Activated naive CD8-positive, alpha-beta T cell treated with anti-CD3 and anti-CD28 coated beads, Interleukin-2, amount 50 U/mL, for 16 hours (primary cell): Measurements from ENCODE around the gene VWA7.
"Not testable (repeated sequence)": the region's sequence is repeated elsewhere in the genome, so short reads cannot be mapped to it uniquely, and the experiment has no call there.

Experiments
- DNase-seq: peaks from one replicate; pipeline ENCODE4 v3.0.0-alpha.2; 2020; ENCODE audit warnings: low read depth, low spot score

Gene VWA7, protein sequence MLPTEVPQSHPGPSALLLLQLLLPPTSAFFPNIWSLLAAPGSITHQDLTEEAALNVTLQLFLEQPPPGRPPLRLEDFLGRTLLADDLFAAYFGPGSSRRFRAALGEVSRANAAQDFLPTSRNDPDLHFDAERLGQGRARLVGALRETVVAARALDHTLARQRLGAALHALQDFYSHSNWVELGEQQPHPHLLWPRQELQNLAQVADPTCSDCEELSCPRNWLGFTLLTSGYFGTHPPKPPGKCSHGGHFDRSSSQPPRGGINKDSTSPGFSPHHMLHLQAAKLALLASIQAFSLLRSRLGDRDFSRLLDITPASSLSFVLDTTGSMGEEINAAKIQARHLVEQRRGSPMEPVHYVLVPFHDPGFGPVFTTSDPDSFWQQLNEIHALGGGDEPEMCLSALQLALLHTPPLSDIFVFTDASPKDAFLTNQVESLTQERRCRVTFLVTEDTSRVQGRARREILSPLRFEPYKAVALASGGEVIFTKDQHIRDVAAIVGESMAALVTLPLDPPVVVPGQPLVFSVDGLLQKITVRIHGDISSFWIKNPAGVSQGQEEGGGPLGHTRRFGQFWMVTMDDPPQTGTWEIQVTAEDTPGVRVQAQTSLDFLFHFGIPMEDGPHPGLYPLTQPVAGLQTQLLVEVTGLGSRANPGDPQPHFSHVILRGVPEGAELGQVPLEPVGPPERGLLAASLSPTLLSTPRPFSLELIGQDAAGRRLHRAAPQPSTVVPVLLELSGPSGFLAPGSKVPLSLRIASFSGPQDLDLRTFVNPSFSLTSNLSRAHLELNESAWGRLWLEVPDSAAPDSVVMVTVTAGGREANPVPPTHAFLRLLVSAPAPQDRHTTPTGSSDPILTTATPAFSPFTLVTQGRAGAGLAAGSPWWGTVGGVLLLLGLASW

DNA sequence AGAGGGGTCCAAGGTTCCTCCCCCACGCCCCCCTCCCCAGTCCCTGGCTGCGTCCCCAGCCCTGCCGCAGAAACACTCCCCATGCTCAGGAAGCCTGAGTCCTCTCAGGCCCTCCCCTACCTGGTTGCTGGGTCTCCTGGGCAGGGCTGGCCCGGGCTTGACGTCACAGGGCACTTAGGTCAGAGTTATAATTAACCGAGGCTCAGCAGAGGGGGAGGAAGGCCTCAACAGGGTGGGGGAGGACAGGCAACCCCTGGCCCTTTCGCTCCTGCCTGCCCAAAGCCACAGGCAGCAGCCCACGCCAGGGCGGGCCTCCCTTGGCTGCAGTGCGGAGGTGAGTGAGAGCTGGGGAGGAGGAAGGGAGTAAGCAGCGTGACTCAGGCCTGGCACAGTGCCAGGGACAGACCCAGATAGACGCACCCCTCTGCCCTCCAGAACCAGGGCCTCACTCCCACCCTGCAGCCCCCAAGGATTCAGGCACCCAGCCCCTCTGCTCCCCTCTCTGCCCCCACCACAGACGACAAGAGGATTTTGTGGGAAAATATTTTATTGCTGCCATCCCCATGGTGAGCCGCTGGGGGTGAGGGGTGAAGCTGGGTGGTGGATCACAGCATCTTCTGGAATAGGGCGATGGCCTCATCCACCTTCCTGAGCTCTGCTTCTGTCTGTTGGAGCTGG is at the start of gene VWA7:
Gene VWA7, minus strand, starts transcription at position 340 of the 678 bp plus-strand sequence. CDS start 549 bp downstream, outside the sequence.
- DNase-seq = peak; percentile 21

DNA sequence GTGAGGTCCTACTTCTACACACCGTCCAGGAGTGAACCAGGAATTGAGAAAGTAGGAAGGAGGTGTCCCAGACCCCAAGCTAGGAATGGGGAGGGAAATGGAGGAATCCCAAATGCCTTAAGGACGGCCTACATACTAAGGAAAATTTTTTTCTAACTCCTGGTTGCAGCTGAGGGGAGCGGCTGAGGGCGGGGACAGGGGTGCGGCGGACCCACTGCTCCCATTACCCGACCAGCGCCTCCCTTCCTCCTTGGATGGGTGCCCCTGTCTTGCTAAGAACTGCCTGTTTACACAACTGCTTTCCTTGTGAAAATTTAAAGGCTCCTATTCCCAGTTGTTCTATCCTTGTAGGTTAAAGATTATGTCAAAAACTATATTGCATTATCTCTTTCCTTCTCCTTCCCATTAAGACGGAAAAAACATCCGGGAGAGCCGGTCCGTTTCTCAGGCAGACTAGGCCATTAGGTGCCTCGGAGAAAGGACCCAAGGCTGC is 49.7 kb upstream of the VWA7 start:
- DNase-seq = no peak

DNA sequence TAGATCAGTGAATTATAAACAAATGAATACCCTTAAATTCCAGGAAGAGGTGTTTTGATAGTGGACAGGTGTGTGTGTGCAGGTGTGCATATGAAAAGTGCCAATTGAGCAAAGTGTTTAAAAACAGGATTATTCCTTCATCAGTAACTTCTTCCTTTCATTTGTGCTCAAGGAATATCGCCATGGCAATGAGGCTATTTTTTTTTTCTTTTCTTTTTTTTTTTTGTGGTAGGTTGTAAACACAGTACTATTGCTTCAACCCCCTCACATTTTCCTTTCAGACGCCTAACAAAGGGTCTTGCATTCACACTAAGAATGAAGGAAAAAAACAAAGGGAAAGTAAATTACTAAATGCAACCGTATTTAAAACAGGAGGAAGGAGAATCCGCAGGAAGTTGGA is 48.4 kb upstream of the VWA7 start:
- DNase-seq = no peak

DNA sequence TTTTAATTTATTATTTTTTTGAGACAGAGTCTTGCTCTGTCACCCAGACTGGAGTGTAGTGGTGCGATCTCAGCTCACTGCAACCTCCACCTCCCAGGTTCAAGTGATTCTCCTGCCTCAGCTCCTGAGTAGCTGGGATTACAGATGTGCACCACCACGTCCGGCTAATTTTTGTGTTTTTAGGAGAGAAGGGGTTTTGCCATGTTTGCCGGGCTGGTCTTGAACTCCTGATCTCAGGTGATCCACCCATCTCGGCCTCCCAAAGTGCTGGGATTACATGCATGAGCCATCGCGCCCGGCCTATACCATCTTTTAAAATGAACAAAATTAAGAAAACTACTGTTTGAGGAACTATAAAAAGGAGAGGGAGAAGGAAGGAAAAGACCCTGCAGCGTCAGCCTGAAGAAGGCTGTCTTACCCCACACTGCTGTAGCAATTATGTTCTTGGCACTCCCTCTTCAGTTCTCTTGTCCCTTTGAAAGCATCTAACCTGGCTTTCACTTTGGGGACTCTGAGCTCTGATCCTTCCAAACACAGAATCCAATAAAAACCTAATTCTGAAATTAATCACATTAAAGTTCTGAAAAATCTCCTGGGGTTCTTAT is 46.6 kb upstream of the VWA7 start:
- DNase-seq = not testable (repeated sequence)

DNA sequence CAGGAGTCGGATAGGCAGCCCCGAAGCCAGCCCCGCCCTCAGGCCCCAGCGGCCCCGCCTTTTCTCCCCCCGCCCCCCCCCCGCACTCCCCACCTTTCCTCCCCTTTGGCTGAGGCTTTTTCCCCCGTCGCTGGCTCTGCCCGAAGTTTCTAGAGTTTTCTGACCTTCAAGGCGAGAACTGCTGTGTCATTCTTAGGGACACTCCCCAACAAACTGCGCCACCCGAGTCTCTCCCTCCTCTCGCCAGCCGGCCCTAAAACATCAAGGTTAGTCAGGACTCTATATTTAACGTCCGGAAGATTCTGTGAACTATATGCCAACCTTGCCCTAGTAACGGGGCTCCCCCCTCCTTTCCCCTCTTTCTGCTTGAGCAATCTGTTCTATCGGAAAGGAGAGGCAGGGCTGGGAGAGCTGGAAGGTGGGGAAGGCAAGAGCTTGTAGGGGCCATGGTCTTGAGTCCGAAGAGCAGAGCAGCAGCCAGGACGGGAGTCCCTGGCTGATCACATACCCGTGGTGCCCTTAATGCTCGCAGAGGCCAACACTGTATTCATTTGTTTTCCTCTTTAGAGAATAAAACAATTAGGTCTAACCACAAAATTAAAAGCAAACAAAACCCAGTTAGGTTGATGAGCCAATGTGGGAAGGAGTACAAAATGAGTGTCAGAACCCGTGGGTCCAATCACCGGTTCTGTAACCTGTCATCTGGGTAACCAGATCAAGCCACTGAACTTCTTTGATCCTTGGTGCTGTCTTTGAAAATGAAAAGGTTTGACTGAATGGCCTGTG is 45.1 kb upstream of the VWA7 start:
- no peak for DNase-seq

DNA sequence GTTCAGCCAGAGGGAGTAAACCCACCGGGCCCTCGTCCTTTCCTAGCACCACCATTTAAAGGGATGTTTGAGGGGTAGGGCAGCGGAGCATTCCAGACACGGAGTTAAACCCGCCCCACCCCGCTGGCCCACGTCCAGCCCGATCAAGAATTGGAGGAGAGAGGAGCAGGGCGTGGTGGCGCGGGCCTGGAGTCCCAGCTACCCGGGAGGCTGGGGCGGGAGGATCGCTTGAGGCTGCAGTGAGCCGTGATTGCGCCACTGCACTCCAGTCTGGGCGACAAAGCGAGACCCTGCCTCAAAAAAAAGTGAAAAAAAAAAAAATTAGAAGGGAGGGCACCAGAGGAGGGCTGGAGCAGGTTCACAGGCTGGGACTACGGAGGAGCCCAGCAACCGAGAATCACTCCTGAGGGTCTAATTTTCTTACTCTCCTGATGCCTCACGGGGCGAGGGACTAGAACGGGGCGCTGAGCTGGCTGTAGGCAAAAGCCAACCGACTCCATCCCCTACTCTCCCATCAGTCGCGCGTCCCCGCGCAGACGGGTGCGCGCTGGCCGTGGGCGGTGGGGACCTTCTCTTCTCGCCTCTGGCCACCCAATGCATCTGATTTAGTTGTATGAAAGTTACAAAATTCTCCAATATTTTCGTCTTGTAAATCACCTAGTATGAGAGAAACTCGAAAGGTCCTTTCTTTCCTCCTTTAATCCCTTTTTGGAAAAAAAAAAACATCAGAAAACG is 44.3 kb upstream of the VWA7 start:
- peak; percentile 39 for DNase-seq

DNA sequence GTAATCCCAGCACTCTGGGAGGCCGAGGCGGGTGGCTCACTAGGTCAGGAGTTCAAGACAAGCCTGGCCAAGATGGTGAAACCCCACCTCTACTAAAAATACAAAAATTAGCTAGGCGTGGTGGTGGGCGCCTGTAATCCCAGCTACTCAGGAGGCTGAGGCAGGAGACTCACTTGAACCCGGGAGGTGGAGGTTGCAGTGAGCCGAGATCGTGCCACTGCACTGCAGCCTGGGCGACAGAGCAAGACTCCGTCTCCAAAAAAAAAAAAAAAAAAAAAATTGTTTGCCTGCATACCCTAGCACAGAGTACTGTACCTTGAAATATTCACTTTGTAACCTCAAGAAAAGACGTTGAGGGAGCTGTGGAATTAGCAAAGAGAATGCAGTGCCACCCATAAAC is 43.3 kb upstream of the VWA7 start:
- not testable (repeated sequence) for DNase-seq

DNA sequence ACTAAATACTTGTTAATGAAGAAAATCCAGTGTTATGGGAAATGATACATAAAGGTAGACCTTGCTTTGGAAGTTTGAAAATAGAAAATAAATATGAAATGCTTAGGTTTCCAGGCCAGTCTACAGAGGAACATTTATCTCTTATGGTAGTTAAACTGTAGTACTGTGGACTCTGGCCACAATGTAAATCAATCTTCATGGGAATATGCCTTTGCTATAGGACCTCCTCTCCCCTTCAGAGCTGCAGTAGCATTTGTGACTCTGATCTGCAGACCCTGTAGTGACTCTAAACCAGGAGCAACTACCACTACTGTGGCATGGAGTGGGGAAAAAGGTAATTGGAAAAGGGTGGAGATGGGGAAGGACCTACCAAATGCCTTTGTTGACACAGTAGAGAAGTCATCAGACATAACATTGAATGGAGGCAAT is 42.8 kb upstream of the VWA7 start:
- DNase-seq = no peak

DNA sequence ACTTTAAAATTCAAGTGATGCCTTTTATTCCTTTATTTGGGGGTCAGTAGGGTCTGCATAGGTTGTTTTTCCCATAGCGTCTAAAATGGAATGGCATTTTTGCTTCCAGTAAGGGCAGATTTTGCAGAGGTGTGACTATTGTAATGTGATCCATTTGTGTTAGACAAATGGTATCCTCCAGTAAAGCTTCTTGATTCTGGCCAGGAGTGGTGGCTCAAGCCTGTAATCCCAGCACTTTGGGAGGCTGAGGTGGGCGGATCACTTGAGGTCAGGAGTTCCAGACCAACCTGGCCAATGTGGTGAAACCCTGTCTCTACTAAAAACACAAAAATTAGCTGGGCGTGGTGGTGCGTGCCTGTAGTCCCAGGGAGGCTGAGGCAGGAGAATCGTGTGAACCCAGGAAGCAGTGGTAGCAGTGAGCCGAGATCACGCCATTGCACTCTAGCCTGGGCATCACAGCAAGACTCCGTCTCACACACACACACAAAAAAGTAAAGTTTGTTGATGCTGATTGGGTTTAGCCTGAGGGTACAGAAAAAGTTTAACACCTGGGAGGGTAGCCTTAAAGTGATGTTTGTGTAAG is 40.9 kb upstream of the VWA7 start:
- not testable (repeated sequence) for DNase-seq

DNA sequence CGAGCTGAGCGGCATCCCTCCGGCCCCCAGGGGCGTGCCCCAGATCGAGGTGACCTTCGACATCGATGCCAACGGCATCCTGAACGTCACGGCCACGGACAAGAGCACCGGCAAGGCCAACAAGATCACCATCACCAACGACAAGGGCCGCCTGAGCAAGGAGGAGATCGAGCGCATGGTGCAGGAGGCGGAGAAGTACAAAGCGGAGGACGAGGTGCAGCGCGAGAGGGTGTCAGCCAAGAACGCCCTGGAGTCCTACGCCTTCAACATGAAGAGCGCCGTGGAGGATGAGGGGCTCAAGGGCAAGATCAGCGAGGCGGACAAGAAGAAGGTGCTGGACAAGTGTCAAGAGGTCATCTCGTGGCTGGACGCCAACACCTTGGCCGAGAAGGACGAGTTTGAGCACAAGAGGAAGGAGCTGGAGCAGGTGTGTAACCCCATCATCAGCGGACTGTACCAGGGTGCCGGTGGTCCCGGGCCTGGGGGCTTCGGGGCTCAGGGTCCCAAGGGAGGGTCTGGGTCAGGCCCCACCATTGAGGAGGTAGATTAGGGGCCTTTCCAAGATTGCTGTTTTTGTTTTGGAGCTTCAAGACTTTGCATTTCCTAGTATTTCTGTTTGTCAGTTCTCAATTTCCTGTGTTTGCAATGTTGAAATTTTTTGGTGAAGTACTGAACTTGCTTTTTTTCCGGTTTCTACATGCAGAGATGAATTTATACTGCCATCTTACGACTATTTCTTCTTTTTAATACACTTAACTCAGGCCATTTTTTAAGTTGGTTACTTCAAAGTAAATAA is 40.2 kb upstream of the VWA7 start:
- DNase-seq = not testable (repeated sequence)

DNA sequence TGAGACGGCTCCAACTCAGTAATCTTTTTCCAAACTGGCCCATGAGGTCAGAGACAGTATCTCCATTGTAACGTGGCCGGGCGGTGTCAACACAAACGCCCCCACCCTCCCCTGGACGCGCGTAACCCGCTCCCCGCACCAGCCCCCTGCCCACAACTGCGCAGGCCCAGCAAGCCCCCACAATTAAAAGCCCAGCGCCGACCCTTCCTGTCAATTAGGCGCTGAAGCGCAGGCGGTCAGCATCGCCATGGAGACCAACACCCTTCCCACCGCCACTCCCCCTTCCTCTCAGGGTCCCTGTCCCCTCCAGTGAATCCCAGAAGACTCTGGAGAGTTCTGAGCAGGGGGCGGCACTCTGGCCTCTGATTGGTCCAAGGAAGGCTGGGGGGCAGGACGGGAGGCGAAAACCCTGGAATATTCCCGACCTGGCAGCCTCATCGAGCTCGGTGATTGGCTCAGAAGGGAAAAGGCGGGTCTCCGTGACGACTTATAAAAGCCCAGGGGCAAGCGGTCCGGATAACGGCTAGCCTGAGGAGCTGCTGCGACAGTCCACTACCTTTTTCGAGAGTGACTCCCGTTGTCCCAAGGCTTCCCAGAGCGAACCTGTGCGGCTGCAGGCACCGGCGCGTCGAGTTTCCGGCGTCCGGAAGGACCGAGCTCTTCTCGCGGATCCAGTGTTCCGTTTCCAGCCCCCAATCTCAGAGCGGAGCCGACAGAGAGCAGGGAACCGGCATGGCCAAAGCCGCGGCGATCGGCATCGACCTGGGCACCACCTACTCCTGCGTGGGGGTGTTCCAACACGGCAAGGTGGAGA is 38.1 kb upstream of the VWA7 start, which contains the start of the genes HSPA1A and HSPA1L:
Gene HSPA1A, plus strand, starts transcription at position 519 of the 814 bp plus-strand sequence. Its CDS starts 214 bp downstream, at position 733.
Gene HSPA1L, minus strand, starts transcription at position 259 of the 814 bp plus-strand sequence. CDS start 3,311 bp downstream, outside the sequence.
- DNase-seq = no peak

DNA sequence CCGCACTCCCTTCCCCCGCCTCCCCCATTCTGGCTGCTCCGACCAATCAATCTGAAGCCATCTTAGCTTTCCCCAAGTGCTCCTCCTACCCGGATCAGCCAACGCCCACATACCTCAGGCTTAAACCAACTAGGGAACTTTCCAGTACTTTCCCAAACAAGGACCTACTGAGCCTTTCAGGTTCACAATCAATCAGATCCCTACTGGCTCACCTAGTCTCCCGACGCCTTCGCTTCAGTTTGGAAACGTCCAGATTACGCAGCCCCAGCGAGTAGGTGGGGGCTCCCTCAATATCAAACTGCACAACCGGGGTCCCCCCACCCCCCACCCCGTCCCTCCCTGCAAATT is 37.5 kb upstream of the VWA7 start:
- DNase-seq = no peak

DNA sequence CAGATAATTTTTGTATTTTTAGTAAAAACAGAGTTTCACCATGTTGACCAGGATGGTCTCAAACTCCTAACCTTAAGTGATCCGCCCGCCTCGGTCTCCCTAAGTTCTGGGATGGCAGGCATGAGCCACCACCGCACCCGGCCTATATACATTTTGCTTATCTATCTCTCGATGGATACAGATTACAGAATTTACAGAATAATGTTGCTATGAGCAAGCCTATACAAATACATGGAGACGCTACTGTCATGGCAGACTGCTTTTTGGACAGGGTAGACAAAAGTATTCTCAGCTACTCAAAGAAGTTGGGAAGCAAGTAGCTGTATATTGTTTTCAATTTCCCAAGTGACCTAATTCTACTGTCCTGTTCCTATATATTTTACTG is 36.3 kb upstream of the VWA7 start:
- DNase-seq = no peak

DNA sequence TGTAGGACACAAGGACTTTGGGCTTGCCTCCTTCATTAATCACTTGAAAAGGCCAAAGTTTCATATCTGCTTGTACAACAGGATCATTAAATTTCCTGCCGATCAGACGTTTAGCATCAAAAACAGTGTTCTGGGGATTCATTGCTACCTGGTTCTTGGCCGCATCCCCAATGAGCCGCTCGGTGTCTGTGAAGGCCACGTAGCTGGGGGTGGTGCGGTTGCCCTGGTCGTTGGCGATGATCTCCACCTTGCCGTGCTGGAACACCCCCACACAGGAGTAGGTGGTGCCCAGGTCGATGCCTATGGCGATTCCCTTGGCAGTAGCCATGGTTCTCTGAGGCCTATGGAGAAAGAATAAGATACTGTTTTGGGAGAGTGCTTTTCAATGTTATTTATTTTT is 34.5 kb upstream of the VWA7 start:
- DNase-seq = no peak

DNA sequence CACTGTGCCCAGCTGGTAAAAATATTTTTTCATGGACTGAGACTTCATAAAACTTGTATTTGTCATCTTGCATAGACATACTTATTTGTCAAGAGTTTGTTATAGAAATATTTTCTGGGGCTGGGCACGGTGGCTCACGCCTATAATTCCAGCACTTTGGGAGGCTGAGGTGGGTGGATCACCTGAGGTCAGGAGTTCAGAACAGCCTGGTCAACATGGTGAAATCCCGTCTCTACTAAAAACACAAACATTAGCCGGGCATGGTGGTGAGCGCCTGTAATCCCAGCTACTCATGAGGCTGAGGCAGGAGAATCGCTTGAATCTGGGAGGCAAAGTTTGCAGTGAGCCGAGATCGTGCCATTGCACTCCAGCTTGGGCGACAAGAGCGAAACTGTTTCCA is 31.5 kb upstream of the VWA7 start:
- DNase-seq = not testable (repeated sequence)

DNA sequence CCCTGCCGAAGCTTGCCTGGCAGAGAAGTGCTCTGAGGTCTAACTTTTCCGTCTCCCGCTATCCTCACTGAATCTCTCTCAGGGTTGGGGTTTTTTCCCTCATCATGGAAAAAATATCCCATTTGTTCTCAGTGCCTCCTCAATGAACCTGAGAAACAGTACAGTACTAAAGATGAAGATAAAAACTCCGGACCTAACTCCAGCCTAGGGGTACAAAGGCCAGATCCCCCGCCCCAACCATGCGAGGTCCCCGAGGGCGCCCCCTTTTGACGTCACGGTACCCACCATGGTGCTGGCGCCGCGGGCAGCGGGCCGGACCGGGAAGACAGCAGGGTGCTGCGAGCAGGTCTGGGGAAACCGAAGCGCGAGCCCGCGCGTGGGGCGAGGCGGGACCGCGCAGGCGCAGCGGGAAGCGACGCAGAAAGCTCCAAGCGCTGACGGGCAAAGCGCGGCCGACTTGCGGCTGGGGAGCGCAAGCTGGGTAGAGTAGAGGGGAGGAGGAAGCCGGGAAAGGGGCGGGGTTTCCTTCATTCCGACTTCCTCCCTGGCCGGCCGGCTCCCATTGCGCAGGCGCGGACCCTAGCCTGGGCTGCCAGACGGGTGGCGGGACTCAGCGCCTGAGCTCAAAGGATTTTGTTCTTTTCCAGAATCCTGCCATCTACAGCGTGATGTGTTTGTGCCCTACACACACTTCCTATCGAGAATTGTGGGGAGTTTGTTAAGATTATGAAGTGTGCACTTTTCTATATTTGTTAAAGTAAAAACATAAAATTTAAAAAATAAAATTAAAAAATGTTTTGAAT is 29.5 kb upstream of the VWA7 start, which contains the start of gene LSM2:
Gene LSM2, minus strand, starts transcription at position 497 of the 803 bp plus-strand sequence. Its CDS starts 209 bp downstream, at position 288.
- peak; percentile 94 for DNase-seq
